GM12892 (cell line): ENCODE measurements around the gene RNASE4.

Experiments
- POLR2A ChIP-seq: IDR thresholded peaks from 2 replicates; pipeline ENCODE4 v1.6.1; 2011; ENCODE audit warnings: low read depth, low read length, control low read depth
- POLR2AphosphoS5 ChIP-seq: IDR thresholded peaks from 2 replicates; pipeline ENCODE4 v1.6.1; 2011; ENCODE audit warnings: low read depth, low read length, control low read depth

DNA sequence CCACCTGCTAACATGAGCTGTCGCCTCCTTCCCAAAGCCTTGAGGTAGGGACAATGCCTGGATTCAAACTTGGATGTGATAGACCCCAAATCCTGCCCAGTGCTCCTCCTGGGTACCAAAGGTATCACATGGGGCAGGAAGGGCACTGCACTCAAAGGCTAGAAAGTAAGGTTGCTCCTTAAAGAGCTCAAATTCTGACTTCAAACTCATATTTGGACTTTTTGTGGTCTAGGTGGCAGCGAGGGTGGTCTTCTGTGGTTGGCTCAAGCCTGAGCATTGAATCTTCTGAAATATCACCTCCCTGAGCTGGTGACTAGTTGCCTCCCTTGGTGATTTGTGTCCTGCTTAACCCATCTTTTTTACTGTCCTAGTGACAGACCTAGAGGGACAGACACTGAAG lies 8.3 kb upstream of the RNASE4 start:
- TF ChIP-seq POLR2AphosphoS5: no peak
- TF ChIP-seq POLR2A: no peak
